Activated B cell treated with CpG ODN at 0.5 μM for 24 hours (primary cell): ENCODE data around the gene BCAP31. TPM values are rescaled to one million over a fixed set of nuclear protein-coding genes. Genes with fewer than 3 reads are reported as not detected.
A peak's percentile ranks its signal among the peaks of the same experiment; 100 is the strongest.

ENCODE experiments used
- ATAC-seq: fragments of 200-7000 bp; cut with Tn5 transposase; one replicate; pipeline ENCODE4 v1.10.0; 2021; ENCODE audit warnings: low read depth, mild to moderate bottlenecking, moderate library complexity
- CTCF ChIA-PET: fragments of 350-600 bp; sonication (Branson Sonifier 250); formaldehyde crosslinking; loops from one replicate; lab custom pipeline; 2021; ENCODE audit warnings: antibody characterized with exemption; lab: Charles Lee
- POLR2A ChIA-PET: fragments of 350-600 bp; sonication (Branson Sonifier 250); formaldehyde crosslinking; loops from one replicate; lab custom pipeline; 2021; ENCODE audit warnings: antibody characterized with exemption; lab: Charles Lee
- DNase-seq: peaks from one replicate; pipeline ENCODE4 v3.0.0; 2022
- H3K27ac Mint-ChIP-seq: one replicate; pipeline ENCODE4 v1.8.0; 2020; ENCODE audit warnings: mixed read lengths
- H3K27me3 Mint-ChIP-seq: one replicate; pipeline ENCODE4 v1.8.0; 2021; ENCODE audit warnings: mixed read lengths
- H3K36me3 Mint-ChIP-seq: one replicate; pipeline ENCODE4 v1.8.0; 2021; ENCODE audit warnings: low read depth, mixed read lengths
- H3K4me1 Mint-ChIP-seq: one replicate; pipeline ENCODE4 v1.8.0; 2021; ENCODE audit warnings: mixed read lengths
- H3K4me3 Mint-ChIP-seq: one replicate; pipeline ENCODE4 v1.8.0; 2020; ENCODE audit warnings: mild to moderate bottlenecking, mixed read lengths
- H3K9me3 Mint-ChIP-seq: one replicate; pipeline ENCODE4 v1.8.0; 2020; ENCODE audit warnings: mixed read lengths
- CTCF ChIP-seq: fragments of 200-600 bp; IDR thresholded peaks from one replicate; pipeline ENCODE4 v1.8.0; 2022; ENCODE audit warnings: antibody characterized with exemption, mild to moderate bottlenecking
- intact Hi-C: fragments of 100-400 bp; cut with micrococcal nuclease; formaldehyde crosslinking; loops from one replicate; pipeline ENCODE4 v1.15.1; 2024
- total RNA-seq: library from RNA; stranded (reverse); gene quantifications from 2 replicates; pipeline ENCODE4 v1.2.3, GENCODE V29; 2022

BCAP31 gene
- total RNA-seq, 1 donor from 2014 or later, result 90.5 TPM

GRCh38 chrX:153726286-153727122, 2.3 kb upstream of the BCAP31 start:
- peak; percentile 50 for ATAC-seq
- H3K9me3 Mint-ChIP-seq, result peaks cover under 1% of the 10 kb centered on the region
- H3K27ac Mint-ChIP-seq, result peak overlapping the region; percentile 56
- intact Hi-C loops, result loop anchor here (1.0 to 10.0 kb wide), 4 partner anchors 9 to 648 kb away; partner anchors contain the start of genes ARHGAP4, EMD, FLNA and PLXNB3
- H3K4me3 Mint-ChIP-seq, result peak overlapping the region; percentile 70
- peaks cover 55% of the 10 kb centered on the region for H3K4me1 Mint-ChIP-seq
- CTCF ChIA-PET, result interaction anchor here (1.5 kb wide), 1 partner anchor 255 kb away, joined by 3 read pairs; no protein-coding TSS in a partner anchor
- peak; percentile 59 for DNase-seq
- no peaks in the 10 kb centered on the region for H3K27me3 Mint-ChIP-seq
- POLR2A ChIA-PET, result interaction anchor here (0.7 to 1.9 kb wide), 6 partner anchors 9 to 200 kb away, joined by 3 to 6 read pairs (median 4); partner anchors contain the start of gene SLC6A8
- H3K36me3 Mint-ChIP-seq, result peaks cover 17% of the 10 kb centered on the region
- TF ChIP-seq CTCF, result no peak

- ATAC-seq (no peak), DNase-seq (no peak)
- H3K27ac Mint-ChIP-seq, result no peak overlapping the region
- ChIA-PET POLR2A (interaction anchor here (0.6 to 1.9 kb wide), 4 partner anchors 10 to 201 kb away, joined by 3 to 6 read pairs (median 4); no protein-coding TSS in a partner anchor), CTCF (no interaction called here)
- H3K36me3 Mint-ChIP-seq, result peaks cover 14% of the 10 kb centered on the region
- H3K9me3 Mint-ChIP-seq, result no peaks in the 10 kb centered on the region
- H3K4me3 Mint-ChIP-seq, result peak overlapping the region; percentile 70
- intact Hi-C loops, result loop anchor here (2.0 to 10.0 kb wide), 5 partner anchors 36 to 649 kb away; partner anchors contain the start of genes ARHGAP4, EMD, FLNA and HAUS7
- TF ChIP-seq CTCF, result no peak
- no peaks in the 10 kb centered on the region for H3K27me3 Mint-ChIP-seq
- peaks cover 50% of the 10 kb centered on the region for H3K4me1 Mint-ChIP-seq
Measured at GRCh38 chrX:153725832-153726285, 1.7 kb upstream of the BCAP31 start.

- DNase-seq, result no peak
- no peak for TF ChIP-seq CTCF
- Mint-ChIP-seq H3K4me1 (peaks cover 48% of the 10 kb centered on the region), H3K4me3 (peak overlapping the region; percentile 70), H3K27me3 (no peaks in the 10 kb centered on the region), H3K27ac (no peak overlapping the region), H3K9me3 (no peaks in the 10 kb centered on the region), H3K36me3 (peaks cover 16% of the 10 kb centered on the region)
- no peak for ATAC-seq
- ChIA-PET POLR2A (interaction anchor here (0.6 to 1.9 kb wide), 2 partner anchors 175 to 202 kb away, joined by 4 to 6 read pairs; no protein-coding TSS in a partner anchor), CTCF (no interaction called here)
- intact Hi-C loops, result loop anchor here (2.0 to 10.0 kb wide), 4 partner anchors 37 to 650 kb away; partner anchors contain the start of genes EMD, FLNA, HAUS7 and MECP2
Measured at GRCh38 chrX:153725039-153725831, 1.0 kb upstream of the BCAP31 start.

GRCh38 chrX:153723351-153724251, 586 bp downstream of the BCAP31 start:
- ChIA-PET POLR2A (interaction anchor here (0.6 to 1.0 kb wide), 2 partner anchors 198 to 203 kb away, joined by 3 read pairs; no protein-coding TSS in a partner anchor), CTCF (no interaction called here)
- peaks cover 45% of the 10 kb centered on the region for H3K4me1 Mint-ChIP-seq
- H3K9me3 Mint-ChIP-seq, result no peaks in the 10 kb centered on the region
- DNase-seq (peak; percentile 54), ATAC-seq (peak; percentile 12)
- peak overlapping the region; percentile 86 for H3K27ac Mint-ChIP-seq
- TF ChIP-seq CTCF, result no peak
- peak overlapping the region; percentile 85 for H3K4me3 Mint-ChIP-seq
- peaks cover 26% of the 10 kb centered on the region for H3K36me3 Mint-ChIP-seq
- intact Hi-C loops, result loop anchor here (1.0 to 10.0 kb wide), 7 partner anchors 36 to 793 kb away; partner anchors contain the start of genes CCNQ, EMD, FAM3A and FLNA
- no peaks in the 10 kb centered on the region for H3K27me3 Mint-ChIP-seq
